ENCODE measurements around the gene CHIC2.
"Not testable (repeated sequence)": the region's sequence is repeated elsewhere in the genome, so short reads cannot be mapped to it uniquely, and the experiment has no call there.

CHIC2 gene

DNA sequence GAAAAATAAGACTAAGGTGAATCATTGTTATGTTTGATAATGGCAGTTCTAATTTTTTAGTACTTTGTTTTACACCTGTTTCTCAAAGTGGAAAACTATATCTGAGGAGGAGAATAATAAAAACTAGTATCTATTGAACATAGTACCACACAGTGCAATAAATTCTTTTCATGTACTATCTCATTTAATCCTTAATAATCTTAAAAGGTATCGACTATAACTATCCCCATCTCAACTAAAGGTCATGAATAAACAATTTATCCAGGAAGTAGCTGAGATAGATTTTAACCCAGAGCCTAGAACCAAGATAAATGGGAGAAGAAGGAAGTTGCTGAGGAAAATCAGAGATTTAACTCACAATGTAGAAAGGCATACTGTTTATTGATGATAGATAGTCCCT, 2.5 kb downstream of the CHIC2 start:
- DNase-seq (ENCODE audit: low read depth, low spot score) = no peak

DNA sequence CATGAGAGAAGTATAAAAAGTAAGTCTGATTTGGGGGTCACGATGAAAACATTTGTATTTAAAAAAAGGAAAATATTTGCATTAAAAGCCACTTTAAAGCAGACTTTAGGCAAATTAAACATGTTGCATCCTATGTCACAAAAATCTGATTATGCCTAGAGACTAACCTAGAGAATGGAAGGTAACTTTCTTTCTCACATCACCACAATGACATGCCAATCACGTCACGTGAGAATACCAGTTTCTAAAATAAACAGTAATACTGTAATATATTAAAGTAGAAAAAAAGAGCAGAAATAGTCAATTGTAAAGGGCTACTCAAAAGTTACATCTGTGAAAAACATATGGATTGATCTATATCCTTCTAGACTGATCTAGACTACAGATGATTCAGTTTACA, 3.3 kb downstream of the CHIC2 start:
- no peak for DNase-seq (ENCODE audit: low read depth, low spot score)

DNA sequence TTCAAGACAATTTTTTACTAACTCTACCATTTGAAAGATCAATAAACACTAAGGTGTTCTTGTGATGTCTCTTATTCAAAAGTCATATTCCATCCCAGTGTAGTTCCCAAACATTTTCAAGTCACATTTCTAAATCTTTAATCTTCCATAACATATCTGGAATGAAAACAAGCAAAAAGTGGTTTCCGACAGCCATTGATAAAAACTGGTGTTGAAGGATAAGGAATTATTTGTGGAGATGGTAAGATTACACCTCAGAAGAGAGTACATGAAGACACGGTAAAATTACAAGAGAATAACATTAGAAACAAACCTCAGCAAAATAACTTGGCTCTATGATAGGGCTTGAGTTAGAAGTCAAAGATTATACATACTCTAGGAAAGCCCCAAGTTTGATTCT, 4.3 kb downstream of the CHIC2 start:
- no peak for DNase-seq (ENCODE audit: low read depth, low spot score)

DNA sequence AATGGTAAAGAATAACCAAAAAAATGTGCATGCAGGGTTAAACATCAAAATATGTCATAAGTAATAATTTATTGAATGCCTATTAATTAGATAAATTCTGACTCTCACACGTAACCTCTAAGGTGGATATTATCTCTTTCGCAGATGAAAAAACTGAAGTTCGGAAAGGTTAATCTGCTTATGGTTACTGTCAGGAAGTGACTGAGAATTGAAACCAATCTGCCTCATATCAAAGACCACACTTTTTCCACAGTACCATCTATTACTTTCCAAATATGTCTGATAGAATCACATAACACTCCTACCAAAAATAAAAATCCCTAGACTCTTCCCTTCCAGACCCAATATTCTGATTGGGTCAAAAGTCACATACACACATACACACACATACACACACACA, 6.2 kb downstream of the CHIC2 start:
- DNase-seq (ENCODE audit: low read depth, low spot score) = no peak

DNA sequence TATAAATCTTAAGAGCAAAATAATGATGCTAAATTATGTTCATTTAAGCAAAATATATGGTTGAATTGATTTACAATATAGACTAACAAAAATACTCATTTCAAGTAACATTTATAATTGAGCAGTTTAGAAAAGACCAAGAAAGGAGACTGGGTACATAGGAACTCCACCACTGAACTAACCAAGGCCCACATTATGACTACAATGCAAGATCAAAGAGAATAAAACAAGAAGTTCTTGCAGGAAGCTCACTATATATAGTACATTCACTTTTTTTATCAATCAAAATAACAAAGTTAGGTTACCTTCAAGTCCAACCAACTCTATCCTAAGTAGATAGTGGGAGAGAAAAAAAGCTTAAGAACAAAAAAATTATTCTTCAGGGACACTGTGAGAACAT, 8.0 kb downstream of the CHIC2 start:
- DNase-seq (ENCODE audit: low read depth, low spot score) = no peak

DNA sequence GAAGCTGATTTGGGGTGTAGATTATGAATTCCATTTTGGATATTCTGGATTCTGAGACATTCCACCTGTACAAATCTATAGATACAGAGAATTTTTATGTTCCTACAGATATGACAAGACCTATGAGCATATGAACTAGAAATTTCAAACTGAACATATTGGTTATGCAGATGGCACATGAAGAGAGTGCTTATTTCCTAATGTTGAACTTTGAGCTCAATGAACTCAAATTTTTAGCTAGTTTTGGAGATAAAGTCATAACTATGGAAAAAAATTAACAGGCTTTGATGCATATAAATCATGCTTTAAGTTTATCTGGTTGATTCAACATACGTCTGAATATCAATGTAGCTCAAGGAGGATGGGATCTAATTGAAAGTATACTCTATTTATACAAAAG, 8.9 kb downstream of the CHIC2 start:
- no peak for DNase-seq (ENCODE audit: low read depth, low spot score)

DNA sequence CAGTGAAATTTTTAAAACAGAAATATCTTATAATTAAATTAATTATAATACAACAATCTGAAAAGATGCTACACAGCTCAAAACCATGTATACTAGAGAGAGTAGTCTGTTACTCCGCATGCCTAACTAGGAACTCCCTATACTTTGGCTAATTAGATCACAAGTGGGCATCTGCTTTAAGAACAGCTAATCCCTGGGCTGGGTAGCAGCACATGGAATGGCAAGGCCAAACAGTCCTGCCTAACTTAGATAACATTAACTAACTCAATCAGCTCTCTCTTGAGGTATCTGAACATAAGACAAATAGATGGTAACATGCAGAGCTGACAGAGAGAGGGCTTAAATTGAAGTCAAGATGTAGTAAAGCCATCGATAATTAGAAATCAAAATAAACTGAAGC, 9.9 kb downstream of the CHIC2 start:
- DNase-seq (ENCODE audit: low read depth, low spot score) = no peak

DNA sequence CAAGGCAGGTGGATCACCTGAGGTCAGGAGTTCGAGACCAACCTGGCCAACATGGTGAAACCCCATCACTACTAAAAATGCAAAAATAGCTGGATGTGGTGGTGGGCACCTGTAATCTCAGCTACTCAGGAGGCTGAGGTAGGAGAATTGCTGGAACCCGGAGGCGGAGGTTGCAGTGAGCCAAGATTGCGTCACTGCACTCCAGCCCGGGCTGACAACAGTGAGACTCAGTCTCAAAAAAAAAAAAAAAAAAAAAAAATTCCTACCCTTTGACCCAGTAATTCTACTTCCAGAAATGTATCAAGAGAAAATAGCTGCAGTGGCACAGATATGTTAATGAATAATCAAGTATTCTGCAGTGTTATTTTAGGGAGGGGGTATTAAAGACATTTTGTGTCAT, 11.1 kb downstream of the CHIC2 start:
- DNase-seq (ENCODE audit: low read depth, low spot score) = not testable (repeated sequence)

DNA sequence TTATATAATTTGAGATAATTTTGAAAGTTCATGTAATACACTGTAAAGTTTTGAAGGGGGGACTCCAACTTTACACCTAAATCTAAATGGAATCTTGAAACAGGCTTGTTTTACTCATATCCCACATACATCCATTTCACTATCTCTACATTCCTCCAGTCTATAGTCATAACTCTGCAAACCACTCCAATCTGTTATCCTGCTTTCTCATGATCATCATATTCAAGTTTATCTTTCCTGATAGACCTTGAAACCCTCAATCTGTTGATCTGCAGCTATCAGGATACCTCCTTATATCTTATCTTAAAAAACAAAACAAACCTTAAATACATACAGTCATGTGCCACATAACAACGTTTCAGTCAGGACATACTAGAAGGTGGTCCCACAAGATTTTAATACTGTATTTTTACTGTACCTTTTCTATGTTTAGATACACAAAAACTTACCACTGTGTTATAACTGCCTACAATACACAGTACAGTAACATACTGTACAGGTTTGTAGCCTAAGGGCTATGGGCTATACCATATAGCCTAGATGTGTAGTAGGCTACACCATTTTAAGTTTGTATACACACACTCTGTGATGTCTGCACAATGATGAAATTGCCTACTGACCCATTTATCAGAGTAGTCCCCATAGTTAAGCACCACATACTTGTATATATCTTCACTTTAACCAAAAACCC, 14.0 kb downstream of the CHIC2 start:
- no peak for DNase-seq (ENCODE audit: low read depth, low spot score)

DNA sequence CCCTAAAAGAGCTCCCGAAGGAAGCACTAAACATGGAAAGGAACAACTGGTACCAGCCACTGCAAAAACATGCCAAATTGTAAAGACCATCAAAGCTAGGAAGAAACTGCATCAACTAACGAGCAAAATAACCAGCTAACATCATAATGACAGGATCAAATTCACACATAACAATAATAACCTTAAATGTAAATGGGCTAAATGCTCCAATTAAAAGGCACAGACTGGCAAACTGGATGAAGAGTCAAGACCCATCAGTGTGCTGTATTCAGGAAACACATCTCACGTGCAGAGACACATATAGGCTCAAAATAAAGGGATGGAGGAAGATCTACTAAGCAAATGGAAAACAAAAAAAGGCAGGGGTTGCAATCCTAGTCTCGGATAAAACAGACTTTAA, 20.8 kb downstream of the CHIC2 start:
- not testable (repeated sequence) for DNase-seq (ENCODE audit: low read depth, low spot score)

DNA sequence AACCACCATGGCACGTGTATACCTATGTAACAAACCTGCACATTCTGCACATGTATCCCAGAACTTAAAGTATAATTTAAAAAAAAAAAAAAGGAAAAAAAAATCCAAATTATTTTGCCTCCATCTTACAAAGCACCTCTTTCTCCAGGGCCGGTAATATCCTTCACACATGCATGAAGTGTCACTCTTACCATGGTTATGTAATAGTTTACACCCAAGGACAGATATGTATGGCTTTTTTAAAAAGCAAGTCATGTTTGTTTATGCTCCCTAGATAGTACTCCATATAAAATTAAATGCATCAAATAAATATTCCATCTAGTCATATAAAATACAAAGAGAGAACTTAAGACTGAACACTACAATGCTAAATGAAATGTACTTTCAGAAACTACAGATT, 22.5 kb downstream of the CHIC2 start:
- no peak for DNase-seq (ENCODE audit: low read depth, low spot score)

DNA sequence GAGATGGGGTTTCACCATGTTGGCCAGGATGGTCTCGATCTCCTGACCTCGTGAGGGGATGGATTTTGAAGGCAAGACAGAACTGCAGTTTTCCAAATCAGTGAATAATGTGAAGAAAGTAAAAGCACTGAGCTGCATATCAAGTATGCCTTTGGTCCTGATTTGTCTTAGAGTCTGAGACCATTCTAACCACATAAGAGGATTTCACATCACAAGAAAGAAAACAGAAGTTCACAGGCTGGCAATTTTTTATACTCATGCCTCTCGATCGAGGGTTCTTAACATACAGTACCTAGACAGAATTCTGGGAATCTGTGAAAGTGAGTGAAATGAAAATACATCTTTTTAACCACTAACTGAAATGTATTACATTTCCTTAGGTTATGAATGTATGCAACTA, 23.3 kb downstream of the CHIC2 start:
- DNase-seq (ENCODE audit: low read depth, low spot score) = no peak

DNA sequence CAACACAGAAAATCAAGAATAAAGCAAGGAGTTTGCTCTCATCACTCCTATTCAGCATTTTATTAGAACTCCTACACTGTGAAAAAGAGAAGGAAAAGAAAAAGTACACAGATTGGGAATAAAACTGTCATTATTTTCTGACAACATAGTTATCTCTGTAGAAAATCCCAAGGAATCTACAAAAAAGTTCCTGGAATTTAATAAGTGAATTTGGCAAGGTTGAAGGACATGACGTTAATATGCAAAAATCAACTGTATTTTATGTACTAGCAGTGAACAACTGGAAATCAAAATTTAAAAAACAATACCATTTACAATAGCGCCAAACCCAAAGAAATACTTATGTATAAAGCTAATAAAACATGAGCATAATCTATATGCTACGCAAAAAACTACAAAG, 26.3 kb downstream of the CHIC2 start:
- no peak for DNase-seq (ENCODE audit: low read depth, low spot score)

DNA sequence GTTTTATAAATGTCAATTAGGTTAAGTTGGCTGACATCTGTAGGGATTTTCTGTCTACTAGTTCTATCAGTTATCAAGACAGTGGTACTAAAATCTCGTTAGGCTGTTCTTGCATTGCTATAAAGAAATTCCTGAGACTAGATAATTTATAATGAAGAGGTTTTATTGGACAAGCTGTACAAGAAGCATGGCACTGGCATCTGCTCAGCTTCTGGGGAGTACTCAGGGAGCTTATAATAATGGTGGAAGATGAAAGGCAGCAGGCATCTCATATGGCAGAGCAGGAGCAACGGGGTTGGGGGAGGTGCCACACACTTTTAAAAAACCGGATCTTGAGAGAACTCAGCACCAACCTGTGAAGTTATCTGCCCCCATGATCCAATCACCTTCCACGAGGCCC, 28.2 kb downstream of the CHIC2 start:
- no peak for DNase-seq (ENCODE audit: low read depth, low spot score)

DNA sequence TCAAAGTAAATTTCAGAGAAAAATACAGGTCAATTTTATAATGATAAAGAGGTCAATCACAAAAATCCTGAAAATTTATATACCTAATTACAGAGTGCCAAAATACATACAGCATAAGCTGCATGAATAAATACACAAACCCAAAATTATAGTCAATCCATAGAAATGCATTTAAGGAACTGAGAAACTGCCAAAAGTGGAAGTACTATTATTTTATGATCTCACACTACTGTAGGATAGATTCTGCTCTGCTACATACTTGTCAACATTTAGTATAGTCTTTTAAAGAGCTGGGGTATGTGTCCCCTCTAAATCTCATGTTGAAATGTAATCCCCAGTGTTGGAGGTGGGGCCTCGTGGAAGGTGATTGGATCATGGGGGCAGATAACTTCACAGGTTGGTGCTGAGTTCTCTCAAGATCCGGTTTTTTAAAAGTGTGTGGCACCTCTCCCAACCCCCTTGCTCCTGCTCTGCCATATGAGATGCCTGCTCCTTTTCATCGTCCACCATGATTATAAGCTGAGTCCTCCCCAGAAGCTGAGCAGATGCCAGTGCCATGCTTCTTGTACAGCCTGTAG, 31.8 kb downstream of the CHIC2 start:
- DNase-seq (ENCODE audit: low read depth, low spot score) = no peak

DNA sequence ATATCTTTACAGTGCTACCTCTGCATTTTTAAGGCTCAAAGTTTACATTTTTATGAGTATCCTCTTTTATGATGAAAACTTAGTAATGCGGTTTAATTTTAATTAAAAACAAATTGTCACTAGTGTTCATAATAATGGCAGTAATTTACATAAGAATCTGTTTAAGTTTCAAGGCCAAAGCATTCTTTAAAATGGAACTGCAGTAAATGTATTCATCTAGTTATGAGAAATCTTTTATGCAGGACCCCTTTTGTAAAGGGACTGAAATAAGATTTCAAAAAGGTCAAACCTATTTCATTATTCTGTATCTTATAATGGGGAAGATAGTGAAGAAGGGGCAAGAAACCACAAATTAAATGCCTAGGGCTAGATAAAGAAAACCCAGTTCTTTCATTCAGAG, 37.1 kb downstream of the CHIC2 start:
- no peak for DNase-seq (ENCODE audit: low read depth, low spot score)

DNA sequence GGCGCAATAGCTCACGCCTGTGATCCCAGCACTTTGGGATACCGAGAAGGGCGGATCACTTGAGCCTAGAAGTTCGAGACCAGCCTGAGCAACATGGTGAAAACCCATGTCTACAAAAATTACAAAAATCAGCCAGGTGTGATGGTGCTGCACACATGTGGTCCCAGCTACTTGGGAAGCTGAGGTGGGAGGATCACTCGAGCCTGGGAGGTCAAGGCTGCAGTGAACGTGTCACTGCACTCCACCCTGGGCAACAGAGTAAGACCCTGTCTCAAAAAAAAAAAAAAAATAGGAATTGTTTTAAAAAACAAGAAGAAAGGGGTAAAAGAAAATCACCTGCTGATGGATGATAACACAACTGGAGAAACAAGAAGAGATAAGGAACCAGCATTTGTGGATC, 38.8 kb downstream of the CHIC2 start:
- DNase-seq (ENCODE audit: low read depth, low spot score) = no peak

DNA sequence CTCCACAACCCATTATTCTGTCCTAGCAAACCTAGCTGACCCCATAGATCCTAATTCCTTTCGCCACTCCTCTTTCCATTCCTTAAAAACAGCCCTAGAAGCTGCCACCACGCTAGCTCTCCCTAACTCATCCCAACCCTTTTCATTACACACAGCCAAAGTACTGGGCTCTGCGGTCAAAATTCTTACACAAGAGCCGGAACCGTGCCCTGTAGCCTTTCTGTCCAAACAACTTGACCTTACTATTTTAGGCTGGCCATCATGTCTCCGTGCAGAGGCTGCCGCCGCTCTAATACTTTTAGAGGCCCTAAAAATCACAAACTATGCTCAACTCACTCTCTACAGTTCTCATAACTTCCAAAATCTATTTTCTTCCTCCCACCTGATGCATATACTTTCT, 41.4 kb downstream of the CHIC2 start:
- not testable (repeated sequence) for DNase-seq (ENCODE audit: low read depth, low spot score)

DNA sequence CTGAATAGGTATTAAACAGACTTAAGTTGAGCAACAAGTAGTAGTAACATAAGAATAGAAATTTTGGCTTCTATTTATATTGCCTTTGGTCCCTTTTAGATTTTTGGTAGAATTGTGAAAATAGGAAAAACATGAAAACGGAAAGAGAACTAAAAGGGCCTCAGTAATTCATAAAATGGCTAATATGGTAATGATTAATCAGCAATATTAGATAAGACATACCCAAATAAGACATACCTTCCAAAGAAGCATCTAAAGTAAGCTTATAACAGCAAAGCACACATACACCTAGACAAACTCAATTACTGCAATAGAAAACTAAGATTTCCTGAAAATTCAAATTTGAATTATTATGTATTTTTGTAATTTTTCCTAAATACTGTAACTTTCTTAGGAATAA, 46.4 kb downstream of the CHIC2 start:
- no peak for DNase-seq (ENCODE audit: low read depth, low spot score)

DNA sequence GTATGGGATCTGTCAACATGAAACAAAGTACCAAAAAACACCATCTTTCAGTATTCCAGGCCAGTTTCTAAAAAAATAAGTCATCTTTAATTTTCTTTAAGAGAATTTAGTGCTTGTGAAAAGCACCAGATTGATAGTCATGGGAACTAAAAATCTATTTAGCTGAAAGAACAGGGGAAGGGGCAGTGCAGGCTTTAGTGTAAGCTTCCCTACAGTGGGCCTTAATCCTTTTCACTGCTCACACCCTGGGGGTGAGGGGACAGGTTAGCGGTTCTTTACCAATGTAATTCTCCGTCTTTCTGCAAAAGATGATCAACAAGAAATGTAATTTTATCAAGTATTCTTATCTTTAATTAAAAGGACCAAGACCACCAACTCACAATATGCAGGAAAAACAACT, 47.1 kb downstream of the CHIC2 start:
- no peak for DNase-seq (ENCODE audit: low read depth, low spot score)

DNA sequence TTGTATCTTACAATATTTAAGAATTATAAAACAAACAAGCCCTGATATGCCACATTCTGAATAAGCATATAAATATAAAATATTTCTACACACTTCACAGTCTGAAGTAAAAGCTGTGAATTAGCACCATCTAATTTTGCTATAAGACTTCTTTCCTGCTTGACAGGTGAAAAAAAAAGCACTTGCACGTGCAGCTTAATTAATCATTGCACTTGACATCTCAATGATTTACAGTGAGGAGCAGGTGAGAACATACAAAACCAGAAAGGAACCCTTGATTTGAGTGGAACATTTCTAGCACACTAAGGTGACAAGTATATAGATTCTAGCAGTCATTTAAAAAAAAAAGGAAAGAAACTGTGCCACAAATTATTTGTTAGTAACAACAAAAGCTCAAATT, 47.9 kb downstream of the CHIC2 start:
- no peak for DNase-seq (ENCODE audit: low read depth, low spot score)

DNA sequence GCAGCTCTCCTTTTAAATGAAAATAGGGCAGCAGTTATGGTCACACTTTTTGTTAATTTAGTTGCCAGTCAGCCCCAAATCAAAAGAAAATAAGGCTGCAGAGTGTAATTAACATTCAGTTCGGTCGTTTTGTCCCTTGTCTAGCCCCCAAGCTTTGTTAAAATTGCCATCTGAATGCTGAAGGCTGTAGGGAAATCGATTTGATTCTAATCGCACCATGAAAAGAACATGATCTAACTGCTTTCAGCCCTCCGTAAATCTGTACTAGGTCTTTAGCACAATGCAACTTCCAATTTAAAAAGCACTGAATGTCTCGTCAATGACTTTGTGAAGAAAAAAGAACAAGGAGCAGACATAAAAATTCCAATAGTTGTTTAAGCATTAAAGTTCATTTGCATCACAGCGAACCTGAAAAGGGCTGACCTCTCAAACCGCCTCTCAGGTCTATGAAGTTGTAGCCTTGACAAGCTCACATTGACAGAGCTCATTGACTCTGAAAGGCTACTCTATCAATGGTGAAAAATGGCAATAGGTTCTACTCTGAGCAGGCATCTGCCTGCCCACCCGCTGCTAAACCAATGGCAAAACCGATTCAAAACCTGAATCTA, 48.9 kb downstream of the CHIC2 start:
- peak; percentile 57 for DNase-seq (ENCODE audit: low read depth, low spot score)

DNA sequence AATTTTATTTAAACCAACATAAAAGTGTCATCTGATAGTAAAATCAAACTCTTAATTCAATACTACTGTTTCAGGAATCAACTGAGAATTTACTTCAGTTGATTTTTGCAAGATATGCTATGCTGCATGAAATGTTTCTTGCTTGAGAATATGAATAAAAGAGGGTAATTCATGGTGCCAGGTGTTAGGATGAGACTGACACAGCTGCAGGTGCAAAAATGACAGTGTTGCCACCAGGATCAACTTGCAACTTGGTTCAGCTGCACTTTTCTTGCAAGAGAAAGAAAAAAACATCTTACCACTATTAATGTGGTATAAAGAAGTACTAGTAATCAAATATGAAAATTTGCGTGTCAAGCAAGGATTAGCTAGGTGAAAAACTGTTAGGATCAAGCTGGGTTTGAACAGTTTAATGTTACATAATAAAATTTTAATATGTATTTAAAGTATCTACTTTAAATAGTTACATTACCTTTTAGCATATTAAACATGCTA, 49.7 kb downstream of the CHIC2 start:
- no peak for DNase-seq (ENCODE audit: low read depth, low spot score)
